Hypothalamus (tissue), 51 donors: ENCODE measurements around the gene LYSMD2.

Experiments
- DNase-seq, 51 donors: peaks; one replicate each; lab custom pipeline; 2025; lab: John Stamatoyannopoulos, UW

Gene LYSMD2

GRCh38 chr15:51721199-51721960, 16.1 kb downstream of the LYSMD2 start:
- DNase-seq = no peak

- no peak for DNase-seq
These were observed 17.1 kb downstream of the LYSMD2 start for GRCh38 chr15:51720201-51720995.

- no peak for DNase-seq
These were observed 18.7 kb downstream of the LYSMD2 start for GRCh38 chr15:51718746-51719145.

GRCh38 chr15:51718219-51718618, 19.2 kb downstream of the LYSMD2 start:
- DNase-seq = no peak

GRCh38 chr15:51714911-51715310, 22.5 kb downstream of the LYSMD2 start:
- DNase-seq = no peak

GRCh38 chr15:51714162-51714561, 23.3 kb downstream of the LYSMD2 start:
- no peak for DNase-seq

- DNase-seq = no peak
These were observed 28.4 kb downstream of the LYSMD2 start for GRCh38 chr15:51709031-51709430.

GRCh38 chr15:51708013-51708412, 29.4 kb downstream of the LYSMD2 start:
- DNase-seq = no peak

- no peak for DNase-seq
These were observed 30.4 kb downstream of the LYSMD2 start for GRCh38 chr15:51706926-51707608.

- DNase-seq = no peak
These were observed 31.2 kb downstream of the LYSMD2 start for GRCh38 chr15:51706291-51706690.

- no peak for DNase-seq
These were observed 34.7 kb downstream of the LYSMD2 start for GRCh38 chr15:51702710-51703109.

- no peak for DNase-seq
These were observed 38.1 kb downstream of the LYSMD2 start for GRCh38 chr15:51699373-51699772.

- no peak for DNase-seq
These were observed 40.3 kb downstream of the LYSMD2 start for GRCh38 chr15:51697163-51697562.

- no peak for DNase-seq
These were observed 40.9 kb downstream of the LYSMD2 start for GRCh38 chr15:51696566-51696965.

GRCh38 chr15:51692154-51692553, 45.3 kb downstream of the LYSMD2 start:
- no peak for DNase-seq

- no peak for DNase-seq
These were observed 48.6 kb downstream of the LYSMD2 start for GRCh38 chr15:51688863-51689262.

GRCh38 chr15:51687565-51687964, 49.9 kb downstream of the LYSMD2 start:
- no peak for DNase-seq

GRCh38 chr15:51681303-51681963, 56.0 kb downstream of the LYSMD2 start, which contains the start of gene SCG3:
Gene SCG3, plus strand, starts transcription at chr15:51681503. Its CDS starts 253 bp downstream, at chr15:51681756.
- DNase-seq = peak in 50 of 51 donors; percentile 20 to 90 (median 72)

- DNase-seq = peak in 12 of 51 donors; percentile 1 to 58 (median 15)
These were observed 57.1 kb downstream of the LYSMD2 start for GRCh38 chr15:51680321-51680720.

GRCh38 chr15:51678096-51678495, 59.4 kb downstream of the LYSMD2 start:
- no peak for DNase-seq

- peak in 2 of 51 donors; percentile 1 to 4 for DNase-seq
These were observed 60.0 kb downstream of the LYSMD2 start for GRCh38 chr15:51677452-51677851.
